H1 (cell line): ENCODE measurements around the gene SLC1A7. TPM values are rescaled to one million over a fixed set of nuclear protein-coding genes. Genes with fewer than 3 reads are reported as not detected.

Experiments
- CTCF ChIA-PET: fragments of 300-600 bp; sonication (Branson Sonifier 250); formaldehyde crosslinking; loops from one replicate; lab custom pipeline; 2021; ENCODE audit not compliant: partially characterized antibody; lab: Charles Lee
- POLR2A ChIA-PET: fragments of 300-600 bp; sonication (Branson Sonifier 250); formaldehyde crosslinking; loops from one replicate; lab custom pipeline; 2021; ENCODE audit warnings: inconsistent platforms; ENCODE audit not compliant: partially characterized antibody; lab: Charles Lee
- DNase-seq, 2 experiments: peaks; one replicate each; pipeline versions ENCODE4 v3.0.0 to v3.0.0-alpha.2; 2010 to 2022; ENCODE audit warnings: low spot score in 2 of 2, low read depth in 1 of 2, mixed read lengths in 1 of 2
- FAIRE-seq: peaks from 2 replicates; lab custom pipeline; 2011; peaks lifted over from hg19 to GRCh38; lab: Jason Lieb, UNC
- H2AFZ ChIP-seq: 2 replicates; pipeline ENCODE4 v1.8.1; 2012; ENCODE audit warnings: low read length, inconsistent platforms
- H2AK5ac ChIP-seq: 2 replicates; pipeline ENCODE4 v1.6.1; 2013; ENCODE audit warnings: low read depth, low read length
- H2BK120ac ChIP-seq: replicated peaks from 2 replicates; pipeline ENCODE3; 2013; ENCODE audit warnings: low read depth, low read length, inconsistent platforms
- H2BK12ac ChIP-seq: 2 replicates; pipeline ENCODE4 v1.6.1; 2013; ENCODE audit warnings: low read depth, low read length
- H2BK15ac ChIP-seq: 2 replicates; pipeline ENCODE4 v1.6.1; 2013; ENCODE audit warnings: low read length
- H2BK20ac ChIP-seq: 2 replicates; pipeline ENCODE4 v1.6.1; 2013; ENCODE audit warnings: low read length
- H2BK5ac ChIP-seq: 2 replicates; pipeline ENCODE4 v1.6.1; 2013; ENCODE audit warnings: low read depth, low read length
- H3K14ac ChIP-seq: 2 replicates; pipeline ENCODE4 v1.6.1; 2013; ENCODE audit warnings: inconsistent platforms; ENCODE audit not compliant: insufficient read length
- H3K18ac ChIP-seq: 2 replicates; pipeline ENCODE4 v1.6.1; 2013; ENCODE audit warnings: low read length; ENCODE audit errors: extremely low read depth
- H3K23ac ChIP-seq: 2 replicates; pipeline ENCODE4 v1.6.1; 2013; ENCODE audit warnings: inconsistent platforms; ENCODE audit not compliant: insufficient read length
- H3K23me2 ChIP-seq: 2 replicates; pipeline ENCODE4 v1.6.1; 2013; ENCODE audit warnings: low read depth, low read length
- H3K27ac ChIP-seq: 2 replicates; pipeline ENCODE4 v1.6.1; 2011; ENCODE audit warnings: low read depth, low read length, inconsistent platforms
- H3K27me3 ChIP-seq, 4 experiments: replicated peaks in 1 of 4; 1 replicate in 1 of 4; 2 replicates in 3 of 4; pipeline versions ENCODE4 v1.6.1 to v1.8.1; 2011 to 2013; ENCODE audit warnings: low read length in 3 of 4, mild to moderate bottlenecking in 3 of 4, inconsistent platforms in 2 of 4, mixed read lengths in 2 of 4, moderate library complexity in 1 of 4; ENCODE audit not compliant: control insufficient read depth in 3 of 4, insufficient read depth in 3 of 4; ENCODE audit errors: extremely low read depth in 1 of 4
- H3K36me3 ChIP-seq, 4 experiments: 2 replicates each; pipeline versions ENCODE4 v1.6.1 to v1.8.1; 2011 to 2013; ENCODE audit warnings: mild to moderate bottlenecking in 4 of 4, low read length in 3 of 4, moderate library complexity in 2 of 4, control low read depth in 1 of 4, inconsistent platforms in 1 of 4; ENCODE audit not compliant: insufficient read depth in 4 of 4, control insufficient read depth in 2 of 4
- H3K4ac ChIP-seq: replicated peaks from 2 replicates; pipeline ENCODE3; 2013; ENCODE audit warnings: low read length, low read depth, mixed read lengths, inconsistent platforms; ENCODE audit not compliant: insufficient read length
- H3K4me1 ChIP-seq, 4 experiments: replicated peaks in 1 of 4; 1 replicate in 1 of 4; 2 replicates in 3 of 4; pipeline versions ENCODE4 v1.6.1 to v1.8.1; 2011 to 2013; ENCODE audit warnings: low read length in 3 of 4, inconsistent platforms in 2 of 4, mixed read lengths in 1 of 4; ENCODE audit not compliant: insufficient read depth in 4 of 4, control insufficient read depth in 3 of 4
- H3K4me2 ChIP-seq, 2 experiments: 2 replicates each; pipeline versions ENCODE4 v1.6.1 to v1.8.1; 2011 to 2013; ENCODE audit warnings: low read depth in 2 of 2, low read length in 2 of 2, control low read depth in 1 of 2, inconsistent platforms in 1 of 2, mild to moderate bottlenecking in 1 of 2; ENCODE audit not compliant: insufficient read depth in 1 of 2
- H3K4me3 ChIP-seq, 4 experiments: fragments of 200-600, 300-600 bp in 1 of 4; sonication (generic), shearing (Covaris generic), sonication (Bioruptor Twin) in 1 of 4; 2 replicates each; pipeline versions ENCODE4 v1.5.1 to v1.8.1; 2011 to 2016; ENCODE audit warnings: low read length in 4 of 4, low read depth in 3 of 4, control low read depth in 2 of 4, inconsistent platforms in 2 of 4, mild to moderate bottlenecking in 2 of 4, mixed read lengths in 1 of 4, moderate library complexity in 1 of 4; ENCODE audit not compliant: insufficient read depth in 2 of 4; ENCODE audit errors: extremely low read depth in 1 of 4
- H3K56ac ChIP-seq: replicated peaks from 2 replicates; pipeline ENCODE3; 2013; ENCODE audit warnings: low read depth, mild to moderate bottlenecking, mixed read lengths, low read length, inconsistent platforms; ENCODE audit not compliant: insufficient read length
- H3K79me1 ChIP-seq: 2 replicates; pipeline ENCODE4 v1.6.1; 2013; ENCODE audit warnings: low read depth, low read length, control low read depth
- H3K79me2 ChIP-seq, 2 experiments: 2 replicates each; pipeline versions ENCODE4 v1.6.1 to v1.8.1; 2012 to 2013; ENCODE audit warnings: low read length in 2 of 2, mild to moderate bottlenecking in 2 of 2, inconsistent platforms in 1 of 2; ENCODE audit not compliant: insufficient read depth in 2 of 2, control insufficient read depth in 1 of 2
- H3K9ac ChIP-seq, 4 experiments: replicated peaks in 1 of 4; 1 replicate in 1 of 4; 2 replicates in 3 of 4; pipeline versions ENCODE4 v1.6.1 to v1.8.1; 2011 to 2013; ENCODE audit warnings: low read depth in 3 of 4, low read length in 3 of 4, control low read depth in 2 of 4, mild to moderate bottlenecking in 2 of 4, moderate library complexity in 2 of 4, inconsistent platforms in 1 of 4; ENCODE audit errors: extremely low read depth in 1 of 4
- H3K9me3 ChIP-seq, 2 experiments: 2 replicates each; pipeline versions ENCODE4 v1.6.1 to v1.8.1; 2012 to 2013; ENCODE audit warnings: mild to moderate bottlenecking in 2 of 2, moderate library complexity in 2 of 2, control low read depth in 1 of 2, inconsistent platforms in 1 of 2, low read depth in 1 of 2, low read length in 1 of 2, mixed read lengths in 1 of 2; ENCODE audit not compliant: insufficient read depth in 2 of 2
- H4K20me1 ChIP-seq, 2 experiments: replicated peaks in 1 of 2; 2 replicates each; pipeline versions ENCODE3 to v1.8.1; 2011 to 2013; ENCODE audit warnings: inconsistent platforms in 2 of 2, low read length in 2 of 2, mild to moderate bottlenecking in 1 of 2; ENCODE audit not compliant: insufficient read depth in 2 of 2, control insufficient read depth in 1 of 2
- H4K5ac ChIP-seq: 2 replicates; pipeline ENCODE4 v1.6.1; 2013; ENCODE audit warnings: low read length, low read depth, mixed read lengths, inconsistent platforms; ENCODE audit not compliant: insufficient read length
- H4K8ac ChIP-seq: 2 replicates; pipeline ENCODE4 v1.8.0; 2013; ENCODE audit warnings: mild to moderate bottlenecking, moderate library complexity, low read length, inconsistent platforms; ENCODE audit not compliant: insufficient read depth; ENCODE audit errors: extremely low read depth
- H4K91ac ChIP-seq: replicated peaks from 2 replicates; pipeline ENCODE3; 2013; ENCODE audit warnings: low read length, mixed read lengths, inconsistent platforms; ENCODE audit not compliant: insufficient read length
- BCL11A ChIP-seq, 2 experiments: IDR thresholded peaks; one replicate each; pipeline ENCODE4 v1.6.1; 2011; ENCODE audit warnings: low read depth in 2 of 2, low read length in 2 of 2, mild to moderate bottlenecking in 2 of 2
- GTF2F1 ChIP-seq: IDR thresholded peaks from 2 replicates; pipeline ENCODE4 v1.6.1; 2012; ENCODE audit warnings: low read depth, low read length, improper control_type of control experiment, borderline replicate concordance
- HDAC6 ChIP-seq: IDR thresholded peaks from one replicate; pipeline ENCODE4 v1.7.1; 2012; ENCODE audit warnings: low read depth, mild to moderate bottlenecking, inconsistent platforms, low read length, moderate library complexity
- KDM5A ChIP-seq: fragments of 200-600 bp; IDR thresholded peaks from 2 replicates; pipeline ENCODE4 v1.7.1; 2012; ENCODE audit warnings: mild to moderate bottlenecking, low read length, inconsistent platforms, mixed read lengths
- NRF1 ChIP-seq: IDR thresholded peaks from 2 replicates; pipeline ENCODE4 v1.6.1; 2011; ENCODE audit warnings: mild to moderate bottlenecking, low read depth, low read length, improper control_type of control experiment
- PHF8 ChIP-seq: fragments of 200-600 bp; sonication (generic); conservative IDR thresholded peaks from 2 replicates; pipeline ENCODE4 v1.7.1; 2012; ENCODE audit warnings: low read depth, mild to moderate bottlenecking, inconsistent platforms, low read length, moderate library complexity
- RAD21 ChIP-seq, 2 experiments: IDR thresholded peaks in 1 of 2; conservative IDR thresholded peaks in 1 of 2; 2 replicates each; pipeline ENCODE4 v1.6.1; 2011; ENCODE audit warnings: low read depth in 2 of 2, low read length in 2 of 2, improper control_type of control experiment in 1 of 2, inconsistent platforms in 1 of 2, mild to moderate bottlenecking in 1 of 2, moderate library complexity in 1 of 2
- RFX5 ChIP-seq: IDR thresholded peaks from 2 replicates; pipeline ENCODE4 v1.6.1; 2011; ENCODE audit warnings: low read depth, low read length, improper control_type of control experiment, borderline replicate concordance
- SAP30 ChIP-seq: fragments of 300-600 bp; sonication (generic); IDR thresholded peaks from 2 replicates; pipeline ENCODE4 v1.7.1; 2012; ENCODE audit warnings: low read length, moderate library complexity, mild to moderate bottlenecking, inconsistent platforms; ENCODE audit not compliant: insufficient read depth, insufficient replicate concordance
- SIN3A ChIP-seq, 2 experiments: IDR thresholded peaks in 1 of 2; conservative IDR thresholded peaks in 1 of 2; 2 replicates each; pipeline ENCODE4 v1.6.1; 2011 to 2012; ENCODE audit warnings: low read length in 2 of 2, improper control_type of control experiment in 1 of 2, low read depth in 1 of 2, mild to moderate bottlenecking in 1 of 2
- SIRT6 ChIP-seq: IDR thresholded peaks from one replicate; pipeline ENCODE4 v1.7.1; 2012; ENCODE audit warnings: low read length, inconsistent platforms
- WGBS, 2 experiments: shearing (Covaris generic) in 1 of 2; methylation state at CpG; one replicate each; pipeline versions ENCODE4 v1.1.6 to v1.1.7; 2013 to 2015; ENCODE audit warnings: low lambda C conversion rate in 2 of 2, mixed read lengths in 2 of 2, inconsistent platforms in 1 of 2, low coverage in 1 of 2, missing lambda C conversion rate in 1 of 2; ENCODE audit not compliant: insufficient replicate concordance in 2 of 2, insufficient coverage in 1 of 2, insufficient read length in 1 of 2; ENCODE audit errors: extremely low coverage in 1 of 2, missing lambda C conversion rate in 1 of 2; 5-methylcytosine and 5-hydroxymethylcytosine counted together
- polyA plus RNA-seq, 7 experiments: library from polyadenylated mRNA; depleted of rRNA in 3 of 7; stranded (reverse) in 5 of 7; unstranded in 2 of 7; fragments of >200 nt in 5 of 7; fragments of 200-250 nt in 2 of 7; gene quantifications; 1 replicate in 5 of 7; 2 replicates in 1 of 7; 4 replicates in 1 of 7; pipeline versions ENCODE4 v1.2.1 to v1.2.3, GENCODE V29; 2011 to 2013; ENCODE audit warnings: missing spikeins in 2 of 7, mixed read lengths in 2 of 7
- total RNA-seq: library from RNA; stranded (reverse); fragmentation: NEBNext Ultra II Directional; extraction: Animal tissue kit (Norgen Biotek cat#: 25700); gene quantifications from 2 replicates; pipeline ENCODE4 v1.2.1, GENCODE V29; 2021
- TF ChIP-seq, protein P1 (sequence below): IDR thresholded peaks from 2 replicates; pipeline ENCODE4 v1.6.1; 2012; ENCODE audit warnings: inconsistent platforms
- TF ChIP-seq, protein P2 (sequence below): IDR thresholded peaks from 2 replicates; pipeline ENCODE4 v1.6.1; 2012; ENCODE audit warnings: inconsistent platforms

The SLC1A7 gene
- total and polyA plus RNA-seq, 2 of the 8 experiments (the other 6 are each of a cell fraction or from before 2014, with no cell fraction given): not detected

DNA sequence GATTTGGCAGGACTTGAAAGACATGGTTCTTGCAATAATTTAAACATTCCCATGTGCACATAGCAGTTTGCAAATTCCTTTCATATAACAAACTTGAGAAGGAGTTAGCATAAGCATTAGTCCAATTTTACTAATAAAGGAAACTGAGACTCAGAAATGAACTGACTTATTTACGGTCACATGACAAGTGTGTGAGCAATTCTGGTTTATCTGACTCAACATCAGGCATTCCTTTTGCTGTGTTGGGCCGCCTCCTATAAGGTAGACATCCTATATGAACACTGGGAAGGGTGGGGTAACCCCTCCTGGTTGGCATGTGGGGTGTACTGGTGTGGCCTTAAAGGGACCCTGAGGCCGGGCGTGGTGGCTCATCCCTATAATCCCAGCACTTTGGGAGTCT is 45.7 kb upstream of the SLC1A7 start:
- H3K27me3 ChIP-seq: no peaks in the 10 kb centered on the region; a peak in 1 of 7 replicates
- H2BK120ac ChIP-seq: no peak overlapping the region
- H2AK5ac ChIP-seq: no peak overlapping the region
- ChIA-PET CTCF (no interaction called here), POLR2A (no interaction called here)
- H2BK12ac ChIP-seq: no peak overlapping the region
- no peak overlapping the region for H3K27ac ChIP-seq
- H3K14ac ChIP-seq: no peak overlapping the region
- no peak overlapping the region for H3K4ac ChIP-seq
- H3K23me2 ChIP-seq: no peaks in the 10 kb centered on the region
- no peak for FAIRE-seq
- no peak for DNase-seq
- WGBS, 2 experiments: 82% methylated on average over 4 of the region's 4 CpGs; no CpG with 5 or more reads in 1 of the 2 experiments
- no peaks in the 10 kb centered on the region for H3K79me2 ChIP-seq
- H3K4me1 ChIP-seq: no peaks in the 10 kb centered on the region
- no peak overlapping the region for H2BK15ac ChIP-seq
- H2BK5ac ChIP-seq: no peak overlapping the region
- H2AFZ ChIP-seq: no peak overlapping the region
- no peak overlapping the region for H4K8ac ChIP-seq
- H4K20me1 ChIP-seq: no peaks in the 10 kb centered on the region
- no peaks in the 10 kb centered on the region for H3K79me1 ChIP-seq
- H4K91ac ChIP-seq: no peak overlapping the region
- no peak overlapping the region for H4K5ac ChIP-seq
- H3K36me3 ChIP-seq: no peaks in the 10 kb centered on the region
- H3K4me3 ChIP-seq: no peak overlapping the region
- H3K18ac ChIP-seq: no peak overlapping the region
- H3K23ac ChIP-seq: no peak overlapping the region
- H2BK20ac ChIP-seq: no peak overlapping the region
- H3K56ac ChIP-seq: no peak overlapping the region
- no peaks in the 10 kb centered on the region for H3K9me3 ChIP-seq
- H3K9ac ChIP-seq: no peak overlapping the region
- no peak overlapping the region for H3K4me2 ChIP-seq
- TF ChIP-seq GTF2F1: no peak
- TF ChIP-seq, protein P1, sequence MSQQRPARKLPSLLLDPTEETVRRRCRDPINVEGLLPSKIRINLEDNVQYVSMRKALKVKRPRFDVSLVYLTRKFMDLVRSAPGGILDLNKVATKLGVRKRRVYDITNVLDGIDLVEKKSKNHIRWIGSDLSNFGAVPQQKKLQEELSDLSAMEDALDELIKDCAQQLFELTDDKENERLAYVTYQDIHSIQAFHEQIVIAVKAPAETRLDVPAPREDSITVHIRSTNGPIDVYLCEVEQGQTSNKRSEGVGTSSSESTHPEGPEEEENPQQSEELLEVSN: no peak
- TF ChIP-seq BCL11A (IDR thresholded peaks at IDR 0.05; ENCODE audit: low read depth in 2 of 2, low read length in 2 of 2): no peak
- TF ChIP-seq SIN3A (conservative IDR thresholded peaks at IDR 0.05 in 1 of 2, IDR thresholded peaks at IDR 0.05 in 1 of 2; ENCODE audit: low read depth in 1 of 2, low read length in 2 of 2): no peak
- no peak for TF ChIP-seq KDM5A
- no peak for TF ChIP-seq NRF1
- TF ChIP-seq, protein P2, sequence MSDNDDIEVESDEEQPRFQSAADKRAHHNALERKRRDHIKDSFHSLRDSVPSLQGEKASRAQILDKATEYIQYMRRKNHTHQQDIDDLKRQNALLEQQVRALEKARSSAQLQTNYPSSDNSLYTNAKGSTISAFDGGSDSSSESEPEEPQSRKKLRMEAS: no peak
- TF ChIP-seq HDAC6: no peak
- TF ChIP-seq SIRT6: no peak
- TF ChIP-seq RFX5: no peak
- TF ChIP-seq SAP30: no peak
- TF ChIP-seq RAD21 (IDR thresholded peaks at IDR 0.05 in 1 of 2, conservative IDR thresholded peaks at IDR 0.05 in 1 of 2; ENCODE audit: low read depth in 2 of 2, low read length in 2 of 2): no peak
- no peak for TF ChIP-seq PHF8
